Measurements from ENCODE around the gene ZBTB26.
"Not testable (repeated sequence)": the region's sequence is repeated elsewhere in the genome, so short reads cannot be mapped to it uniquely, and the experiment has no call there.

- not testable (repeated sequence) for TF ChIP-seq POLR2A, CTCF (IDR thresholded peaks at IDR 0.05)
These were observed 64.0 kb downstream of the ZBTB26 start for GRCh38 chr9:122867276-122867675.
